Body of pancreas (tissue), 4 donors: Measurements from ENCODE around the gene ZNF384. TPM values are rescaled to one million over a fixed set of nuclear protein-coding genes. Genes with fewer than 3 reads are reported as not detected.

Source experiments
- ATAC-seq: fragments of 150-250 bp; one replicate; pipeline ENCODE4 v1.9.1; 2016
- DNase-seq, 4 donors: peaks; one replicate each; pipeline ENCODE4 v3.0.0-alpha.2; 2019
- H3K27ac ChIP-seq, 4 donors: fragments of 200-600 bp; sonication (generic); 1 replicate in 3 of 4; 2 replicates in 1 of 4; pipeline versions ENCODE4 v1.5.1 to v1.6.1; 2016 to 2019; ENCODE audit warnings: mild to moderate bottlenecking in 1 of 4, mixed read lengths in 1 of 4, moderate library complexity in 1 of 4
- H3K27me3 ChIP-seq, 2 donors: fragments of 200-600 bp; sonication (generic); one replicate each; pipeline ENCODE4 v1.6.0; 2016; ENCODE audit warnings: mild to moderate bottlenecking in 1 of 2
- H3K36me3 ChIP-seq, 2 donors: fragments of 200-600 bp; sonication (generic); replicated peaks in 1 of 2; 2 replicates each; pipeline ENCODE4 v1.5.1; 2016; ENCODE audit warnings: low read depth in 2 of 2; ENCODE audit not compliant: insufficient read depth in 1 of 2
- H3K4me1 ChIP-seq: fragments of 200-600 bp; sonication (generic); one replicate; pipeline ENCODE4 v1.6.0; 2016
- H3K4me3 ChIP-seq, 2 donors: fragments of 200-600 bp; sonication (generic); 1 replicate in 1 of 2; 2 replicates in 1 of 2; pipeline ENCODE4 v1.5.1; 2016 to 2019
- H3K9me3 ChIP-seq, 3 donors: fragments of 200-600 bp; sonication (generic); 1 replicate in 2 of 3; 2 replicates in 1 of 3; pipeline ENCODE4 v1.5.1; 2016
- POLR2A ChIP-seq, 3 donors: fragments of 450-650 bp; IDR thresholded peaks; one replicate each; pipeline ENCODE4 v1.6.1; 2016; ENCODE audit warnings: antibody characterized with exemption in 3 of 3, mild to moderate bottlenecking in 2 of 3
- WGBS, 2 donors: methylation state at CpG; one replicate each; pipeline ENCODE4 v1.1.5; 2017; 5-methylcytosine and 5-hydroxymethylcytosine counted together
- intact Hi-C: fragments of 100-400 bp; cut with DNase I; formaldehyde crosslinking; loops from one replicate; pipeline ENCODE4 v1.15.1; 2023
- total RNA-seq, 2 donors: library from RNA; depleted of rRNA; stranded (reverse); fragments of >200 nt; gene quantifications; one replicate each; pipeline ENCODE4 v1.1.0, GENCODE V29; 2016
- TF ChIP-seq, protein P1 (sequence below), 7 experiments: fragments of 450-650 bp in 4 of 7; fragments of 200-600 bp in 3 of 7; sonication (generic) in 3 of 7; IDR thresholded peaks; one replicate each; pipeline ENCODE4 v1.5.1; 2016 to 2019; ENCODE audit warnings: antibody characterized with exemption in 7 of 7

The ZNF384 gene
- total RNA-seq, 2 donors from 2014 or later: 20.0 to 25.4 TPM

GRCh38 chr12:6662602-6662905 is 26.6 kb downstream of the ZNF384 start:
- peaks cover 0 to 3% of the 10 kb centered on the region in 2 donors for H3K36me3 ChIP-seq
- no peaks in the 10 kb centered on the region for H3K9me3 ChIP-seq
- ATAC-seq: no peak
- 1 to 3% methylated on average over 10 of the region's 10 CpGs for WGBS, 2 donors
- peak overlapping the region; percentile 8 to 84 (median 45) for H3K27ac ChIP-seq
- no peak for DNase-seq
- no peaks in the 10 kb centered on the region for H3K27me3 ChIP-seq
- TF ChIP-seq, protein P1, sequence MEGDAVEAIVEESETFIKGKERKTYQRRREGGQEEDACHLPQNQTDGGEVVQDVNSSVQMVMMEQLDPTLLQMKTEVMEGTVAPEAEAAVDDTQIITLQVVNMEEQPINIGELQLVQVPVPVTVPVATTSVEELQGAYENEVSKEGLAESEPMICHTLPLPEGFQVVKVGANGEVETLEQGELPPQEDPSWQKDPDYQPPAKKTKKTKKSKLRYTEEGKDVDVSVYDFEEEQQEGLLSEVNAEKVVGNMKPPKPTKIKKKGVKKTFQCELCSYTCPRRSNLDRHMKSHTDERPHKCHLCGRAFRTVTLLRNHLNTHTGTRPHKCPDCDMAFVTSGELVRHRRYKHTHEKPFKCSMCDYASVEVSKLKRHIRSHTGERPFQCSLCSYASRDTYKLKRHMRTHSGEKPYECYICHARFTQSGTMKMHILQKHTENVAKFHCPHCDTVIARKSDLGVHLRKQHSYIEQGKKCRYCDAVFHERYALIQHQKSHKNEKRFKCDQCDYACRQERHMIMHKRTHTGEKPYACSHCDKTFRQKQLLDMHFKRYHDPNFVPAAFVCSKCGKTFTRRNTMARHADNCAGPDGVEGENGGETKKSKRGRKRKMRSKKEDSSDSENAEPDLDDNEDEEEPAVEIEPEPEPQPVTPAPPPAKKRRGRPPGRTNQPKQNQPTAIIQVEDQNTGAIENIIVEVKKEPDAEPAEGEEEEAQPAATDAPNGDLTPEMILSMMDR (IDR thresholded peaks at IDR 0.05): no peak
- no peak for TF ChIP-seq POLR2A (IDR thresholded peaks at IDR 0.05)
- H3K4me1 ChIP-seq: peaks cover 12% of the 10 kb centered on the region
- intact Hi-C loops: loop anchor here (10.0 kb wide), 1 partner anchor 48 kb away; no protein-coding TSS in a partner anchor
- H3K4me3 ChIP-seq: peak overlapping the region; percentile 60 to 73

GRCh38 chr12:6653987-6654386 is 35.2 kb downstream of the ZNF384 start:
- Histone ChIP-seq H3K9me3 (no peaks in the 10 kb centered on the region), H3K27me3 (no peaks in the 10 kb centered on the region), H3K36me3 (peaks cover 9 to 21% of the 10 kb centered on the region in 2 donors), H3K4me3 (no peak overlapping the region), H3K27ac (no peak overlapping the region), H3K4me1 (no peaks in the 10 kb centered on the region)
- no peak for DNase-seq
- no peak for TF ChIP-seq POLR2A (IDR thresholded peaks at IDR 0.05)
- TF ChIP-seq, protein P1 (IDR thresholded peaks at IDR 0.05): no peak
- ATAC-seq: no peak
- WGBS, 2 donors: 90 to 92% methylated on average over 5 of the region's 5 CpGs
- intact Hi-C loops: no loop called here

DNA sequence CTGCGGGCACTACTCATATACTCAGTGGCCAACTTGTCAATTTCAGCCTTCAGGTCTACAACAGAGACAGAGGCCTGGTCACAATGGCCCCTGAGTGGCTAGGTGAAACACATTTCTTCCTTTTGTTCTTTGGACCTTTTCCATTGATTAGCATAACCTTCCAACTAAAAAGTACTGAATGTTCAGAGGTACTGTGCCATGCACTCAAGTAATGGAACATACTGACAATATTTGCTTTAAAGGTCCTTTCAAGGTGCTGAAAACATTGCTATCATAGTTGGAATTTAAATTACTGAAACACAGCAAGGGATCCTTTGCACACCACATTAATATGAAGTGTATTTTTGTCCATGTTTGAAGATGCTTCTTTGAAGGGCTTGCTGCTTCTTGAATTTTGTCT is 35.8 kb downstream of the ZNF384 start:
- H3K27me3 ChIP-seq: no peaks in the 10 kb centered on the region
- 100% methylated on average over 1 of the region's 1 CpG for WGBS, 2 donors
- H3K9me3 ChIP-seq: no peaks in the 10 kb centered on the region
- no peaks in the 10 kb centered on the region for H3K4me1 ChIP-seq
- DNase-seq (no peak), ATAC-seq (no peak)
- intact Hi-C loops: no loop called here
- H3K4me3 ChIP-seq: no peak overlapping the region
- no peak overlapping the region for H3K27ac ChIP-seq
- peaks cover 9 to 21% of the 10 kb centered on the region in 2 donors for H3K36me3 ChIP-seq
- TF ChIP-seq, protein P1 (IDR thresholded peaks at IDR 0.05): no peak
- TF ChIP-seq POLR2A (IDR thresholded peaks at IDR 0.05): no peak

- intact Hi-C loops: no loop called here
- no peaks in the 10 kb centered on the region for H3K9me3 ChIP-seq
- H3K4me1 ChIP-seq: peaks cover 4% of the 10 kb centered on the region
- ATAC-seq: no peak
- H3K27me3 ChIP-seq: no peaks in the 10 kb centered on the region
- TF ChIP-seq POLR2A (IDR thresholded peaks at IDR 0.05): no peak
- TF ChIP-seq, protein P1 (IDR thresholded peaks at IDR 0.05): no peak
- 87 to 90% methylated on average over 11 to 12 of the region's 12 CpGs for WGBS, 2 donors
- peaks cover 9 to 21% of the 10 kb centered on the region in 2 donors for H3K36me3 ChIP-seq
- no peak overlapping the region for H3K4me3 ChIP-seq
- H3K27ac ChIP-seq: no peak overlapping the region
- no peak for DNase-seq
Observed at GRCh38 chr12:6652391-6652790, 36.8 kb downstream of the ZNF384 start.

DNA sequence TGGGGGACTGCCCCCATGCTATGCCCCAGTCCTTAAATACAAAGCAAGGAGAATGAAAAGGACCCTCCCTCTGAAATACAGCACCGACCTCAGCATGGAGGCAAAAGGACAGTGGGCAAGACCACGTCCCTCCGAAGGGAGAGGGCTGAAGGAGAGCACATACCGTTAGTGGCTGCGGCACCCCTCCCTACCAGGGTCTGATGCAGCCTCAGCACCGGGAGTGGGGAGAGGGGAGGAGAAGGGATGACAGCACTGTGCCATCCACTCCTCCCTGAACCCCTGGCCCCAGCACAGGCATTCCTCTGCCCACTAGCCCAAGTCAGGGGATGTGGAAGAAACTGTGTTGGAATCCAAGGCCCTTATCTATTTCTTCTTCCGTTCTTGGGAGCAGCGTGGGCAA is 38.3 kb downstream of the ZNF384 start:
- ATAC-seq (no peak), DNase-seq (no peak)
- H3K4me3 ChIP-seq: no peak overlapping the region
- H3K9me3 ChIP-seq: no peaks in the 10 kb centered on the region
- intact Hi-C loops: no loop called here
- no peaks in the 10 kb centered on the region for H3K27me3 ChIP-seq
- 87 to 89% methylated on average over 6 to 8 of the region's 8 CpGs for WGBS, 2 donors
- H3K27ac ChIP-seq: no peak overlapping the region
- TF ChIP-seq POLR2A (IDR thresholded peaks at IDR 0.05): no peak
- TF ChIP-seq, protein P1 (IDR thresholded peaks at IDR 0.05): no peak
- peaks cover 10% of the 10 kb centered on the region for H3K4me1 ChIP-seq
- H3K36me3 ChIP-seq: peaks cover 8 to 20% of the 10 kb centered on the region in 2 donors
